SU-DHL-6 (cell line): ENCODE measurements around the gene NTSR2.

Experiments
- H2AFZ ChIP-seq: fragments of 200-600 bp; sonication (generic); 2 replicates; pipeline ENCODE4 v1.6.1; 2014; ENCODE audit warnings: low read depth, mild to moderate bottlenecking, moderate library complexity, mixed read lengths, antibody characterized with exemption, low read length; ENCODE audit not compliant: severe bottlenecking
- H3F3A ChIP-seq: fragments of 200-600 bp; shearing (Covaris generic); 2 replicates; pipeline ENCODE4 v1.6.0; 2016; ENCODE audit warnings: antibody characterized with exemption, mild to moderate bottlenecking; ENCODE audit not compliant: insufficient read depth
- H3K27ac ChIP-seq: fragments of 200-600 bp; sonication (generic); 2 replicates; pipeline ENCODE4 v1.5.1; 2016; ENCODE audit warnings: low read depth, mild to moderate bottlenecking, low read length, moderate library complexity, mixed read lengths
- H3K27me3 ChIP-seq: fragments of 200-600 bp; sonication (generic), shearing (Covaris generic); 2 replicates; pipeline ENCODE4 v1.6.0; 2014; ENCODE audit warnings: mild to moderate bottlenecking, low read length
- H3K36me3 ChIP-seq: fragments of 200-600 bp; sonication (generic); 2 replicates; pipeline ENCODE4 v1.6.1; 2014; ENCODE audit warnings: mild to moderate bottlenecking, low read length, mixed read lengths
- H3K4me2 ChIP-seq: fragments of 300-600, 200-600 bp; shearing (Covaris generic), sonication (generic); 2 replicates; pipeline ENCODE4 v1.6.0; 2014; ENCODE audit warnings: low read length, low read depth, mild to moderate bottlenecking; ENCODE audit not compliant: poor library complexity, severe bottlenecking
- H3K4me3 ChIP-seq: fragments of 200-600 bp; sonication (generic); 2 replicates; pipeline ENCODE4 v1.5.1; 2014; ENCODE audit warnings: antibody characterized with exemption, low read length, mild to moderate bottlenecking, mixed read lengths; ENCODE audit not compliant: insufficient read depth, poor library complexity, severe bottlenecking
- H3K79me2 ChIP-seq: fragments of 200-600 bp; sonication (generic); 2 replicates; pipeline ENCODE4 v1.6.1; 2014; ENCODE audit warnings: mild to moderate bottlenecking, low read length, moderate library complexity; ENCODE audit not compliant: insufficient read depth
- H3K9ac ChIP-seq: fragments of 200-600 bp; sonication (generic); 2 replicates; pipeline ENCODE4 v1.7.0; 2014; ENCODE audit warnings: mild to moderate bottlenecking, low read length
- H3K9me2 ChIP-seq: fragments of 200-600 bp; sonication (generic); replicated peaks from 2 replicates; pipeline ENCODE4 v1.6.1; 2014; ENCODE audit warnings: low read length; ENCODE audit not compliant: insufficient read depth
- H3K9me3 ChIP-seq: fragments of 200-600 bp; sonication (generic); 2 replicates; pipeline ENCODE4 v1.6.1; 2014; ENCODE audit warnings: low read length, mixed read lengths; ENCODE audit not compliant: insufficient read depth
- H4K20me1 ChIP-seq: fragments of 200-600 bp; sonication (generic); 2 replicates; pipeline ENCODE4 v1.6.1; 2014; ENCODE audit warnings: low read depth, mild to moderate bottlenecking, antibody characterized with exemption, low read length, moderate library complexity, mixed read lengths
- EZH2phosphoT487 ChIP-seq: fragments of 200-600 bp; sonication (generic), shearing (Covaris generic); conservative IDR thresholded peaks from 2 replicates; pipeline ENCODE4 v1.6.1; 2018; ENCODE audit warnings: mild to moderate bottlenecking, antibody characterized with exemption, low read length, moderate library complexity, mixed read lengths
- TF ChIP-seq, protein P1 (sequence below): fragments of 200-600 bp; sonication (generic); IDR thresholded peaks from one replicate; pipeline ENCODE4 v1.5.1; 2017; ENCODE audit warnings: antibody characterized with exemption, mild to moderate bottlenecking, low read length, moderate library complexity; ENCODE audit not compliant: insufficient read depth, poor library complexity, severe bottlenecking

The NTSR2 gene

DNA sequence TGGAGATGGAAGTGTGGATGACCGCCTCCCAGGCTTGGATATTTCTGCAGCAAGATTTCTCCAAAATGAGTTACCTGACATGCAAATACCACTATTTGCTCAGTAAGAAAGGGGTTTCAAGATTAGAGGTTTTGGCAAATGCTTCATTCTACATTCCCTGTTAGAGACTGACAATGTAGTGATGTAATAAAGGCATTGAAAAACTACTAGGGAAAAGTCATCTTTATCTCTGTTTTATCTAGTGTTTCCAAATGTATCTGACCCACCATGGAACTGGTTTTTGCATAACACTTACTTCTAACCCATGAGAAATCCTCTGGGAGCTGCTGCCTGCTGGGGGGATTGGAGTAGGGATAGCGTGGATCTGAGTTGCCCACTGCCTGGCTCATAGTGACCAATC, 33.0 kb upstream of the NTSR2 start:
- Histone ChIP-seq H2AFZ (no peak overlapping the region), H4K20me1 (no peaks in the 10 kb centered on the region), H3K4me2 (no peak overlapping the region), H3F3A (no peaks in the 10 kb centered on the region), H3K9me3 (no peaks in the 10 kb centered on the region), H3K27me3 (no peaks in the 10 kb centered on the region), H3K9me2 (no peaks in the 10 kb centered on the region), H3K79me2 (no peaks in the 10 kb centered on the region), H3K9ac (no peak overlapping the region), H3K27ac (no peak overlapping the region), H3K4me3 (no peak overlapping the region), H3K36me3 (no peaks in the 10 kb centered on the region)
- TF ChIP-seq, protein P1, sequence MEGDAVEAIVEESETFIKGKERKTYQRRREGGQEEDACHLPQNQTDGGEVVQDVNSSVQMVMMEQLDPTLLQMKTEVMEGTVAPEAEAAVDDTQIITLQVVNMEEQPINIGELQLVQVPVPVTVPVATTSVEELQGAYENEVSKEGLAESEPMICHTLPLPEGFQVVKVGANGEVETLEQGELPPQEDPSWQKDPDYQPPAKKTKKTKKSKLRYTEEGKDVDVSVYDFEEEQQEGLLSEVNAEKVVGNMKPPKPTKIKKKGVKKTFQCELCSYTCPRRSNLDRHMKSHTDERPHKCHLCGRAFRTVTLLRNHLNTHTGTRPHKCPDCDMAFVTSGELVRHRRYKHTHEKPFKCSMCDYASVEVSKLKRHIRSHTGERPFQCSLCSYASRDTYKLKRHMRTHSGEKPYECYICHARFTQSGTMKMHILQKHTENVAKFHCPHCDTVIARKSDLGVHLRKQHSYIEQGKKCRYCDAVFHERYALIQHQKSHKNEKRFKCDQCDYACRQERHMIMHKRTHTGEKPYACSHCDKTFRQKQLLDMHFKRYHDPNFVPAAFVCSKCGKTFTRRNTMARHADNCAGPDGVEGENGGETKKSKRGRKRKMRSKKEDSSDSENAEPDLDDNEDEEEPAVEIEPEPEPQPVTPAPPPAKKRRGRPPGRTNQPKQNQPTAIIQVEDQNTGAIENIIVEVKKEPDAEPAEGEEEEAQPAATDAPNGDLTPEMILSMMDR, result no peak
- TF ChIP-seq EZH2phosphoT487, result no peak

DNA sequence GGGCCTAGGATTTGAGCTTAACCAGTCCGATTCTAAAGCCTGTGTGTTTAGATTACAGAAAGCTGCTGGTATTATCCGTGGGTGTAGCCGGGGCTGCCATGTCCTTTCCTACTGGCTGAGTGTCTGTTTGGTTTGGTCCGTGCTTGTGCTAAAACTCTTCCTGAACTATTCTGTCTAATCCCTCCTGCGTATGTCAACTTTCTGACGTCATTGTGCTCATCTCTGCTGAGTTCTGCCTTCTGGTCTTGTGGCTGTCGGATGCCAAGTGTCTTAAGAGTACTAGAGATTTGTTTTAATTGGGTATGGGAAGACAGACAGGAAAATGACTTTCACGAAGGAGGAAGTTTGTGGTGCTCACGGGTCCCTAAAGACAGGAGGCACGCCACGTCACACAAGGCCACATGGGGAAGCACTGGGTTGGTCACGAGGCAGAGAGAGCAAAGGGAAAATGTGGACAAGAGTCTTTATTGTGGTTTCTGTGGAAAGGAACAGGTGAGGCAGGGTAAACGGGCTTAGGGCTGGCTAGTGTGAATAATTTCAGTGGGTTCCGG, 31.8 kb upstream of the NTSR2 start:
- Histone ChIP-seq H3K4me3 (no peak overlapping the region), H3K4me2 (no peak overlapping the region), H4K20me1 (no peaks in the 10 kb centered on the region), H2AFZ (no peak overlapping the region), H3K27me3 (no peaks in the 10 kb centered on the region), H3K9me3 (no peaks in the 10 kb centered on the region), H3K9me2 (no peaks in the 10 kb centered on the region), H3F3A (no peaks in the 10 kb centered on the region), H3K9ac (no peak overlapping the region), H3K36me3 (no peaks in the 10 kb centered on the region), H3K79me2 (no peaks in the 10 kb centered on the region), H3K27ac (no peak overlapping the region)
- TF ChIP-seq, protein P1, result no peak
- TF ChIP-seq EZH2phosphoT487, result no peak

DNA sequence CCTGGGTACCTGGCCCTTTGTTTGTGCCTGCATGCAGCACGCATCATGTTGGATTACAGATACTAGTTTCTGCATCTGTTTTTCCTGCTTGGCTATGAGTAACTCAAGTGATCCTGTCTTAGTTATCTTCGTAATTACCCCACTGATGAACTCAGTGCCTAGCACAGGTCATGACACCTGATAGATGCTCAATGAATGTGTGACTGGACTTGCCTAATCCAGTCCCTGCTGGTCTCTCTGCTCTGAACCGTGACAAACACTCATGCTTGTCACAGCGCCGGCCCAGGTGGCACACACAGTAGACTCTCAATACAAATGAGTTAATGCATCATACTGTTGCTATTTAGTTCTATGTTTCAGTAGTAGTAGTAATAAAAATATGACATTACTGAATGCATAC, 31.2 kb upstream of the NTSR2 start:
- Histone ChIP-seq H3K27me3 (no peaks in the 10 kb centered on the region), H3K9me3 (no peaks in the 10 kb centered on the region), H4K20me1 (no peaks in the 10 kb centered on the region), H3K4me2 (no peak overlapping the region), H3K9ac (no peak overlapping the region), H3K79me2 (no peaks in the 10 kb centered on the region), H2AFZ (no peak overlapping the region), H3K4me3 (no peak overlapping the region), H3K9me2 (no peaks in the 10 kb centered on the region), H3F3A (no peaks in the 10 kb centered on the region), H3K27ac (no peak overlapping the region), H3K36me3 (no peaks in the 10 kb centered on the region)
- TF ChIP-seq, protein P1, result no peak
- no peak for TF ChIP-seq EZH2phosphoT487
